ENCODE data around the gene LZTFL1.

DNA sequence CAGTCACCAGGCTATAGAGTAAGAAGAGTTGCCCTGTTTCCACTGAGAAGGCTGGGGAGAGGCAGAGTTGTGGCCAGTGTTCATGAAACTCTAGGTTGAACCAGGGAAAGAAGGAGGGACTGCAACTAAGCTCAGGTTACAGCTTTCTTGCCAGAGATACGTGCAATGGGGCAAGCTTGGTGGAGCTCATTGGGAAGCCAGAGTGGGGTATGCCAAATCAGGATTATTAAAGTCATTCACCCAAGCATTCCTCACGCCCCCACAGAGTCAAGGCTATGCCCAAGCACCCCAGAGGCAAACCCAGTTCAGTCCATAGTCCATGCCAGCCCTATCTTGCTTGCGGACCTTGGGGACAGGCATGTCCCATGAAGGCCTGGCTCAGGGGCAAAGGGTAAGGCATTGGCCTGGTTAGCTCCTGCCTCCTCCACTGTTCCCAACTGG lies 63.1 kb downstream of the LZTFL1 start:
- TF ChIP-seq CTCF (IDR thresholded peaks at IDR 0.05): no peak
- no peak for TF ChIP-seq ZFX (IDR thresholded peaks at IDR 0.05; ENCODE audit: borderline replicate concordance)

Data from 22Rv1 (cell line).